ENCODE data around the gene MTARC2. TPM values are rescaled to one million over a fixed set of nuclear protein-coding genes. Genes with fewer than 3 reads are reported as not detected.
A peak's percentile ranks its signal among the peaks of the same experiment; 100 is the strongest.

MTARC2 gene
- polyA plus RNA-seq, 1 of the 3 experiments (the other 2 are of a cell fraction), result 6.1 TPM

DNA sequence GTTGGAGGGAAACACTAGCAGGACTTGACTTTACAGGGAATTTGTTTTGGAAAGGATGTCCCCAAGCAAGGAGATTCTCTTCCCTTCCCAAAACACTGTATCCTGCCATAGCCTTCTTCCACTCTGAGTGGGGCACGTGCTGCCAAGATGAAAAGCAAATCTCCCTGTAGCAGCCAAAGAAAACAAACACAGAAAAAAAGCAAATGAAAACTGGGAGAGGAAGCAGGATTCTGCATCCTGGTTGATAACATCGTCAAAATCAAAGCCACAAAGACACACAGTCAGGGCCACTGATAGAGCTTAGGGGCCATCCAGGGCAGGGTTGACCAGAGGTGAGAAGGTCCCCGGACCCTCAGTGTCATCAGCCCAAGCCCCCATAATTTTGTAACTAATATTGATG, 16.0 kb upstream of the MTARC2 start:
- Histone ChIP-seq H3K4me1 (ENCODE audit: control insufficient read depth in 1 of 2, insufficient read depth in 2 of 2, low read depth in 1 of 2, low read length in 1 of 2) (peaks cover 5 to 15% of the 10 kb centered on the region in 2 experiments; a peak in 3 of 4 replicates), H3K27me3 (ENCODE audit: insufficient read depth) (no peaks in the 10 kb centered on the region), H3K27ac (ENCODE audit: low read depth in 2 of 2, low read length in 1 of 2) (no peak overlapping the region), H3K9me3 (no peaks in the 10 kb centered on the region), H3K4me3 (ENCODE audit: low read depth in 2 of 2, low read length in 1 of 2) (no peak overlapping the region), H3F3A (replicated peaks; ENCODE audit: insufficient read depth) (peaks cover 13% of the 10 kb centered on the region), H3K79me2 (ENCODE audit: insufficient read depth) (no peaks in the 10 kb centered on the region), H3K9me2 (no peaks in the 10 kb centered on the region), H3K9ac (no peak overlapping the region), H3K4me2 (no peak overlapping the region), H2AFZ (ENCODE audit: low read depth) (peak overlapping the region; percentile 93; the same call in 1 of the 2 replicates), H3K36me3 (replicated peaks in 1 of 2; ENCODE audit: control insufficient read depth in 1 of 2, insufficient read depth in 2 of 2, low read length in 1 of 2) (no peaks in the 10 kb centered on the region), H4K20me1 (ENCODE audit: insufficient read depth) (no peaks in the 10 kb centered on the region)
- ChIA-PET CTCF (interaction anchor here (0.9 to 2.8 kb wide), 3 partner anchors 27 to 451 kb away, joined by 3 to 22 read pairs (median 5); no protein-coding TSS in a partner anchor), POLR2A (no interaction called here)
- TF ChIP-seq REST (IDR thresholded peaks at IDR 0.05; ENCODE audit: low read depth, low read length) (no peak), FOXJ3 (CRISPR knock-in tag; IDR thresholded peaks at IDR 0.05) (no peak), FOXM1 (IDR thresholded peaks at IDR 0.05; ENCODE audit: low read depth) (no peak), MXI1 (IDR thresholded peaks at IDR 0.05; ENCODE audit: low read depth, low read length) (no peak), NRF1 (IDR thresholded peaks at IDR 0.05; ENCODE audit: low read depth, low read length) (no peak)
- TF ChIP-seq, protein P1, sequence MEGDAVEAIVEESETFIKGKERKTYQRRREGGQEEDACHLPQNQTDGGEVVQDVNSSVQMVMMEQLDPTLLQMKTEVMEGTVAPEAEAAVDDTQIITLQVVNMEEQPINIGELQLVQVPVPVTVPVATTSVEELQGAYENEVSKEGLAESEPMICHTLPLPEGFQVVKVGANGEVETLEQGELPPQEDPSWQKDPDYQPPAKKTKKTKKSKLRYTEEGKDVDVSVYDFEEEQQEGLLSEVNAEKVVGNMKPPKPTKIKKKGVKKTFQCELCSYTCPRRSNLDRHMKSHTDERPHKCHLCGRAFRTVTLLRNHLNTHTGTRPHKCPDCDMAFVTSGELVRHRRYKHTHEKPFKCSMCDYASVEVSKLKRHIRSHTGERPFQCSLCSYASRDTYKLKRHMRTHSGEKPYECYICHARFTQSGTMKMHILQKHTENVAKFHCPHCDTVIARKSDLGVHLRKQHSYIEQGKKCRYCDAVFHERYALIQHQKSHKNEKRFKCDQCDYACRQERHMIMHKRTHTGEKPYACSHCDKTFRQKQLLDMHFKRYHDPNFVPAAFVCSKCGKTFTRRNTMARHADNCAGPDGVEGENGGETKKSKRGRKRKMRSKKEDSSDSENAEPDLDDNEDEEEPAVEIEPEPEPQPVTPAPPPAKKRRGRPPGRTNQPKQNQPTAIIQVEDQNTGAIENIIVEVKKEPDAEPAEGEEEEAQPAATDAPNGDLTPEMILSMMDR (IDR thresholded peaks at IDR 0.05), result no peak
- TF ChIP-seq, protein P2, sequence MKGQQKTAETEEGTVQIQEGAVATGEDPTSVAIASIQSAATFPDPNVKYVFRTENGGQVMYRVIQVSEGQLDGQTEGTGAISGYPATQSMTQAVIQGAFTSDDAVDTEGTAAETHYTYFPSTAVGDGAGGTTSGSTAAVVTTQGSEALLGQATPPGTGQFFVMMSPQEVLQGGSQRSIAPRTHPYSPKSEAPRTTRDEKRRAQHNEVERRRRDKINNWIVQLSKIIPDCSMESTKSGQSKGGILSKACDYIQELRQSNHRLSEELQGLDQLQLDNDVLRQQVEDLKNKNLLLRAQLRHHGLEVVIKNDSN (IDR thresholded peaks at IDR 0.05; ENCODE audit: borderline replicate concordance, low read depth), result no peak
- TF ChIP-seq, protein P3, sequence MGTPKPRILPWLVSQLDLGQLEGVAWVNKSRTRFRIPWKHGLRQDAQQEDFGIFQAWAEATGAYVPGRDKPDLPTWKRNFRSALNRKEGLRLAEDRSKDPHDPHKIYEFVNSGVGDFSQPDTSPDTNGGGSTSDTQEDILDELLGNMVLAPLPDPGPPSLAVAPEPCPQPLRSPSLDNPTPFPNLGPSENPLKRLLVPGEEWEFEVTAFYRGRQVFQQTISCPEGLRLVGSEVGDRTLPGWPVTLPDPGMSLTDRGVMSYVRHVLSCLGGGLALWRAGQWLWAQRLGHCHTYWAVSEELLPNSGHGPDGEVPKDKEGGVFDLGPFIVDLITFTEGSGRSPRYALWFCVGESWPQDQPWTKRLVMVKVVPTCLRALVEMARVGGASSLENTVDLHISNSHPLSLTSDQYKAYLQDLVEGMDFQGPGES (IDR thresholded peaks at IDR 0.05; ENCODE audit: low read depth, low read length), result no peak
- 83% methylated on average over 3 of the region's 3 CpGs for WGBS (ENCODE audit: low lambda C conversion rate)
- no peak for DNase-seq
